ENCODE measurements around the gene PLEKHG2. TPM values are rescaled to one million over a fixed set of nuclear protein-coding genes. Genes with fewer than 3 reads are reported as not detected.
A peak's percentile ranks its signal among the peaks of the same experiment; 100 is the strongest.

Gene PLEKHG2
- total and polyA plus RNA-seq, 4 donors: 2.1 to 4.5 (median 3.0) TPM

GRCh38 chr19:39413272-39413910 is 922 bp downstream of the PLEKHG2 start:
- no peak for DNase-seq (ENCODE audit: low spot score)
- TF ChIP-seq, protein P1, sequence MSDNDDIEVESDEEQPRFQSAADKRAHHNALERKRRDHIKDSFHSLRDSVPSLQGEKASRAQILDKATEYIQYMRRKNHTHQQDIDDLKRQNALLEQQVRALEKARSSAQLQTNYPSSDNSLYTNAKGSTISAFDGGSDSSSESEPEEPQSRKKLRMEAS (IDR thresholded peaks at IDR 0.05): no peak
- TF ChIP-seq ZBTB33 (IDR thresholded peaks at IDR 0.05) (no peak), JUND (IDR thresholded peaks at IDR 0.05) (no peak), GABPA (IDR thresholded peaks at IDR 0.05 in 1 of 2, conservative IDR thresholded peaks at IDR 0.05 in 1 of 2) (no peak), TAF1 (conservative IDR thresholded peaks at IDR 0.05) (no peak), HNF4G (IDR thresholded peaks at IDR 0.05) (no peak), SP1 (IDR thresholded peaks at IDR 0.05) (no peak), EGR1 (IDR thresholded peaks at IDR 0.05; ENCODE audit: low read depth in 2 of 2) (no peak), REST (IDR thresholded peaks at IDR 0.05) (no peak), FOXA2 (IDR thresholded peaks at IDR 0.05) (no peak), NR2F2 (IDR thresholded peaks at IDR 0.05) (no peak), FOXA1 (IDR thresholded peaks at IDR 0.05) (no peak), RAD21 (IDR thresholded peaks at IDR 0.05) (no peak), RXRA (IDR thresholded peaks at IDR 0.05) (no peak), YY1 (IDR thresholded peaks at IDR 0.05) (no peak), HNF4A (conservative IDR thresholded peaks at IDR 0.05) (no peak)
- TF ChIP-seq, protein P2, sequence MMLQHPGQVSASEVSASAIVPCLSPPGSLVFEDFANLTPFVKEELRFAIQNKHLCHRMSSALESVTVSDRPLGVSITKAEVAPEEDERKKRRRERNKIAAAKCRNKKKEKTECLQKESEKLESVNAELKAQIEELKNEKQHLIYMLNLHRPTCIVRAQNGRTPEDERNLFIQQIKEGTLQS (IDR thresholded peaks at IDR 0.05): no peak
- TF ChIP-seq, protein P3, sequence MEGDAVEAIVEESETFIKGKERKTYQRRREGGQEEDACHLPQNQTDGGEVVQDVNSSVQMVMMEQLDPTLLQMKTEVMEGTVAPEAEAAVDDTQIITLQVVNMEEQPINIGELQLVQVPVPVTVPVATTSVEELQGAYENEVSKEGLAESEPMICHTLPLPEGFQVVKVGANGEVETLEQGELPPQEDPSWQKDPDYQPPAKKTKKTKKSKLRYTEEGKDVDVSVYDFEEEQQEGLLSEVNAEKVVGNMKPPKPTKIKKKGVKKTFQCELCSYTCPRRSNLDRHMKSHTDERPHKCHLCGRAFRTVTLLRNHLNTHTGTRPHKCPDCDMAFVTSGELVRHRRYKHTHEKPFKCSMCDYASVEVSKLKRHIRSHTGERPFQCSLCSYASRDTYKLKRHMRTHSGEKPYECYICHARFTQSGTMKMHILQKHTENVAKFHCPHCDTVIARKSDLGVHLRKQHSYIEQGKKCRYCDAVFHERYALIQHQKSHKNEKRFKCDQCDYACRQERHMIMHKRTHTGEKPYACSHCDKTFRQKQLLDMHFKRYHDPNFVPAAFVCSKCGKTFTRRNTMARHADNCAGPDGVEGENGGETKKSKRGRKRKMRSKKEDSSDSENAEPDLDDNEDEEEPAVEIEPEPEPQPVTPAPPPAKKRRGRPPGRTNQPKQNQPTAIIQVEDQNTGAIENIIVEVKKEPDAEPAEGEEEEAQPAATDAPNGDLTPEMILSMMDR (IDR thresholded peaks at IDR 0.05; ENCODE audit: low read depth, low read length, missing input control): no peak
- no peaks in the 10 kb centered on the region for H3K27me3 ChIP-seq (ENCODE audit: control insufficient read depth in 4 of 4, insufficient read depth in 4 of 4, low read length in 3 of 4)
- H3K9ac ChIP-seq (ENCODE audit: low read depth in 1 of 2, low read length in 2 of 2): peak overlapping the region; percentile 26 to 64
- H3K4me3 ChIP-seq (ENCODE audit: low read depth in 1 of 3, low read length in 3 of 3): peak overlapping the region; percentile 15 to 67 (median 64)
- 16% methylated on average over 54 of the region's 54 CpGs for WGBS
- peaks cover 5 to 32% (median 11%) of the 10 kb centered on the region in 4 donors for H3K4me1 ChIP-seq (ENCODE audit: control insufficient read depth in 4 of 4, insufficient read depth in 4 of 4, low read length in 3 of 4)
- H3K36me3 ChIP-seq (ENCODE audit: control insufficient read depth in 4 of 4, insufficient read depth in 3 of 4, low read depth in 1 of 4, low read length in 3 of 4): peaks cover 0 to under 1% (median 0%) of the 10 kb centered on the region in 4 donors
- H3K9me3 ChIP-seq (ENCODE audit: control insufficient read depth in 4 of 4, low read length in 3 of 4): no peaks in the 10 kb centered on the region
- H3K27ac ChIP-seq (ENCODE audit: low read depth in 1 of 2, low read length in 2 of 2): peak overlapping the region; percentile 55 to 89
